ENCODE results near the gene LSAMP. TPM values are rescaled to one million over a fixed set of nuclear protein-coding genes. Genes with fewer than 3 reads are reported as not detected.

Gene LSAMP
- total RNA-seq, 2 donors from 2014 or later: 1.1 to 5.9 TPM

DNA sequence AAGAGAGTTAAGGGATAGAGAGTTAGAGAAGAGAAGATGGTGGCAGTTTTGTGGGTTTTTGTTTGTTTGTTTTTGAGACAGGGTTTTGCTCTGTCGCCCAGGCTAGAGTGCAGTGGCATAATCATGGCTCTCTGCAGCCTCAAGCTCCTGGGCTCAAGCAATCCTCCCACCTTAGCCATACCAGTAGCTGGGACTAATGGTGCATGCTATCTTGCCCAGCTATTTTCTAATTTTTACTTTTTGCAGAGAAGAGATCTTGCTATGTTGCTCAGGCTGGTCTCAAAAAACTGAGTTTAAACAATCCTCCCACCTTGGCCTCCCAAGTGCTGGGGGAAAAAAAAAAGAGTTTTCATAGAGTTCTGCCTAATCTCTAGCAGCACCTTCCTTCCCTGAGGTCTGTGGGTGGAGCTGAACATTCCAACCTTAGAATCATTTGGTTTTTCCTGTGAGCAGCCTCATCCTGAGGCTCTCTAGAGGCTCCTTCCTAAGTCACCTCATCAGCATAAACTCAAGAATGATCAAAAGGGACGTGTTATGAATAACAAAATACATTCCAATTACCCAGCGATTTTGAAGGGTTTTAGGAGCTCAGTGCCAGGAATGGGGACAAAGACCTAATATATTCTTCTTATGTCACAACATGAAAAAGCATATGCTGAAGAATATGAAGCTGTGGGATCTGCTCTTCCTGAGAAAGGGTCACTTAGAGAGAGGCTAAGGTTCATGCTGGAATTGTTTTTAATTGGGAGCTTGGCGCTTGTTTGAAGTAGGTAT, 180.6 kb downstream of the LSAMP start:
- TF ChIP-seq, protein P1, sequence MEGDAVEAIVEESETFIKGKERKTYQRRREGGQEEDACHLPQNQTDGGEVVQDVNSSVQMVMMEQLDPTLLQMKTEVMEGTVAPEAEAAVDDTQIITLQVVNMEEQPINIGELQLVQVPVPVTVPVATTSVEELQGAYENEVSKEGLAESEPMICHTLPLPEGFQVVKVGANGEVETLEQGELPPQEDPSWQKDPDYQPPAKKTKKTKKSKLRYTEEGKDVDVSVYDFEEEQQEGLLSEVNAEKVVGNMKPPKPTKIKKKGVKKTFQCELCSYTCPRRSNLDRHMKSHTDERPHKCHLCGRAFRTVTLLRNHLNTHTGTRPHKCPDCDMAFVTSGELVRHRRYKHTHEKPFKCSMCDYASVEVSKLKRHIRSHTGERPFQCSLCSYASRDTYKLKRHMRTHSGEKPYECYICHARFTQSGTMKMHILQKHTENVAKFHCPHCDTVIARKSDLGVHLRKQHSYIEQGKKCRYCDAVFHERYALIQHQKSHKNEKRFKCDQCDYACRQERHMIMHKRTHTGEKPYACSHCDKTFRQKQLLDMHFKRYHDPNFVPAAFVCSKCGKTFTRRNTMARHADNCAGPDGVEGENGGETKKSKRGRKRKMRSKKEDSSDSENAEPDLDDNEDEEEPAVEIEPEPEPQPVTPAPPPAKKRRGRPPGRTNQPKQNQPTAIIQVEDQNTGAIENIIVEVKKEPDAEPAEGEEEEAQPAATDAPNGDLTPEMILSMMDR (IDR thresholded peaks at IDR 0.05): no peak
- Histone ChIP-seq H3K27ac (no peak overlapping the region), H3K36me3 (no peaks in the 10 kb centered on the region), H3K27me3 (no peaks in the 10 kb centered on the region), H3K9ac (ENCODE audit: low read depth in 2 of 2, low read length in 2 of 2) (no peak overlapping the region), H3K4me1 (no peaks in the 10 kb centered on the region), H3K4me3 (no peak overlapping the region), H3K9me3 (no peaks in the 10 kb centered on the region)
- no peak for DNase-seq
- intact Hi-C loops (cut with DNase I): no loop called here

DNA sequence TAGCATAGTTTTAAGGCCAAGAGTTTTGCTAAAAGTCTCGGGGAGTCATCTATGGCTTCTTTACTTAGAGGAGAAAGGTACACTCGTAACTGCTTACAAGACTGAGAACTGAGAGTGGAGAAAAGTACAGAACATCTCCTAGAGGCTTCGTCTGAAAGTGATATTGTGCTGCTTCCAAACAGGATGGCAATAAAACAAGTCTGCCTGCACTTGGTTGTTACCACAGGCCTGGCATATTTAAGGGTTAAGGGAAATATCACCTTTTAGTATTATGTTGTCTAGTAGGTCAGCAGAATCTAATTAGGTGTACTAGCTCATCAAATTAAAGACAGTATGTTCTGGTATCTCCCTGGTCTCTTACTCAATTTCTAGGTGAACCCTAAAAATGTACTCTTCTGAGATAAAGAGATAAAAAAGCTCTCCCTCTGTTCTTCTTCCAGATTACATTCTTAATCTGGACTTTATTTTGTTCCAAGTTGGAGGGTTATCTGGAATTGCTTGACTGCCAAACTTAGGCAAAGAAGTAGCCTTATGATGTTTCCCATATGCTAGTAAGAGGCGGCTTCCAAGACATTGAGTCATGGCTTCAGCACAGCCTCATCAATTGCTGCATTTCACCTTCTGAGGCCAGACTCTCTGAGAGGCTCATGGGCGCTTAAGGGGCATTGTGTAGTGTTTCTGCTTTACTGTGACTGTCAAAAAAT, 181.3 kb downstream of the LSAMP start:
- Histone ChIP-seq H3K9me3 (no peaks in the 10 kb centered on the region), H3K36me3 (no peaks in the 10 kb centered on the region), H3K4me3 (no peak overlapping the region), H3K4me1 (no peaks in the 10 kb centered on the region), H3K9ac (ENCODE audit: low read depth in 2 of 2, low read length in 2 of 2) (no peak overlapping the region), H3K27me3 (no peaks in the 10 kb centered on the region), H3K27ac (no peak overlapping the region)
- TF ChIP-seq, protein P1 (IDR thresholded peaks at IDR 0.05): no peak
- no peak for DNase-seq
- intact Hi-C loops (cut with DNase I): no loop called here

DNA sequence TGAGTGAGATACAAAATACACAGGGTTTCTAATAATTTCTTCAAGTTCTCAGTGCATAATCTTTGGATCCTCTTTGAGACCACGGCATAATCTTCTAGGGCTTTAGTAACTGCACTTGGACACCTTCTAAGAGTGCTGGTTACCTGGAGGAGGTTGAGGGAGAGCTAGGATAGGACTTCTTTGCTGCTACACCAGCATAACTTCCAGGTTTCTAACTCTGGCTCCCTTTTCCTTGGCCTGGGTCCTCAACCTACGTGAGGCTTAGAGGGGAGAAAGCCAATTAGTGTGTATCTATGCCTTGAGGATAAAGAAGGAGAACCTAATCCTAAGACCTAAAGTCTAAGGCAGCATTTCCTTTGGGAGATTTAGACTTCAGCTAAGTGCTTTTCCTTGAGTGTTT, 184.8 kb downstream of the LSAMP start:
- H3K27ac ChIP-seq: no peak overlapping the region
- no peak overlapping the region for H3K9ac ChIP-seq (ENCODE audit: low read depth in 2 of 2, low read length in 2 of 2)
- H3K4me1 ChIP-seq: no peaks in the 10 kb centered on the region
- intact Hi-C loops (cut with DNase I): no loop called here
- no peak overlapping the region for H3K4me3 ChIP-seq
- TF ChIP-seq, protein P1 (IDR thresholded peaks at IDR 0.05): no peak
- H3K9me3 ChIP-seq: no peaks in the 10 kb centered on the region
- DNase-seq: no peak
- no peaks in the 10 kb centered on the region for H3K36me3 ChIP-seq
- no peaks in the 10 kb centered on the region for H3K27me3 ChIP-seq

DNA sequence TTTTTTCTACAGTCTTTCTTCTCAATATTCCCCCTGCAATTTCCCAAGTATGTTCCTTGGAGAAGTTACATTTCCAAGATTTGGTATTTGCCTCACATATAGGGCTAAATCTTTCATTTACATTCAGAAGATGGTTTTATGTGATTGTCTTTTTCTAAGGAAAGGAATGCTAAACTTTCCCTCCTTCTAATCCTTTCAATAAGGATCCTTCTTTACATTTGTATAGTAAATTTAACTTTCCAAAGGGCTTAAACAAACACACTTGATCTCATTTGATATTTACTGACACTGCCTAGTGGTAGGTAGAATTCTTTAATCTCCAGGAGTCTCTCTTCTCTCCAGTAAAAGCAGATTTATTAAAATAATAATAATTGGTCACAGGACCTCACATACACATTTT, 185.3 kb downstream of the LSAMP start:
- TF ChIP-seq, protein P1 (IDR thresholded peaks at IDR 0.05): no peak
- no peak overlapping the region for H3K4me3 ChIP-seq
- H3K27ac ChIP-seq: no peak overlapping the region
- no peak overlapping the region for H3K9ac ChIP-seq (ENCODE audit: low read depth in 2 of 2, low read length in 2 of 2)
- H3K27me3 ChIP-seq: no peaks in the 10 kb centered on the region
- DNase-seq: no peak
- no peaks in the 10 kb centered on the region for H3K36me3 ChIP-seq
- H3K4me1 ChIP-seq: no peaks in the 10 kb centered on the region
- intact Hi-C loops (cut with DNase I): no loop called here
- no peaks in the 10 kb centered on the region for H3K9me3 ChIP-seq

DNA sequence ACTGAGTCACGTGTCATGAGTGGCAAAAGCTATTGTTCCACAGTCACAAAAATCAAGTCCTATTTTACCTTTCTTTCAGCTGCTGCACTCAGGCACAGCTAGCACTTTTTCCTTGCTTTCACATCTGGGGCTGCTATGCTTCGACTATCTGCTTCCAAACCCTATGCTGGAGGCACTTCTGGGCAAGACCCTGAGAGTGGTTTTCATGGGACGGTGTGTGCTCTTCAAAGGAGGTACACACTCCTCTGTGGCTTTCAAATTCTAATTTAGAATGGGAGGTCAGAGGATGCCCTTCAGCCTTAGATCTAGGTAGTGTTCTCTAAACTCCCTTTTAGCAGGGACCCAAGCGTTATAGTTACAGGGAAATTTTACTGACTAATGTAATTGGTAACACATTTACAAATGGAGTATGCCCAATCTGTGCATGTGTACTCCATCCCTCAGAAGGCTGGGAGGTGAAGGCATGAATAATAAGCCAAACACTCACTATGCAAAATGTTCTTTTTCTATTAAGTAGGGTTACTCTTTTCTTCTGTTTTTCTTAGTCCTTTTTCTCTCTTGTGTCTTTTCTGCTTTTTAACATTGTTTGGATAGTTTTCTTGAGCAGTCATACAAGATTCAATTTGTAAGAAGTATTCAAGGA, 188.3 kb downstream of the LSAMP start:
- Histone ChIP-seq H3K4me1 (no peaks in the 10 kb centered on the region), H3K4me3 (no peak overlapping the region), H3K9ac (ENCODE audit: low read depth in 2 of 2, low read length in 2 of 2) (no peak overlapping the region), H3K27ac (no peak overlapping the region), H3K27me3 (no peaks in the 10 kb centered on the region), H3K9me3 (no peaks in the 10 kb centered on the region), H3K36me3 (no peaks in the 10 kb centered on the region)
- TF ChIP-seq, protein P1 (IDR thresholded peaks at IDR 0.05): no peak
- no peak for DNase-seq
- intact Hi-C loops (cut with DNase I): no loop called here

Data from colonic mucosa (tissue), 4 donors.